MCF 10A (cell line): Measurements from ENCODE around the gene CLECL1. TPM values are rescaled to one million over a fixed set of nuclear protein-coding genes. Genes with fewer than 3 reads are reported as not detected.

Source experiments
- Bru-seq: library from RNA; stranded (reverse); fragments of 400-500 nt; gene quantifications from one replicate; lab custom pipeline; 2021; lab: Mats Ljungman, UMichigan
- BruChase-seq, 2 experiments: library from RNA; stranded (reverse); fragments of 400-500 nt; gene quantifications; one replicate each; lab custom pipeline; 2021; lab: Mats Ljungman, UMichigan
- BruUV-seq: library from RNA; stranded (reverse); fragments of 400-500 nt; replicated peaks from 2 replicates; lab custom pipeline; 2021; lab: Mats Ljungman, UMichigan
- CTCF ChIA-PET: fragments of 300-600 bp; sonication (Branson Sonifier 250); formaldehyde crosslinking; extraction: SDS; loops from one replicate; lab custom pipeline; 2021; ENCODE audit warnings: antibody characterized with exemption, inconsistent platforms; lab: Yijun Ruan, JAX
- POLR2A ChIA-PET: fragments of 300-600, 350-650 bp; sonication (Branson Sonifier 250); formaldehyde crosslinking; extraction: SDS; loops from one replicate; lab custom pipeline; 2020; ENCODE audit warnings: antibody characterized with exemption, inconsistent platforms; lab: Yijun Ruan, JAX
- DNase-seq: peaks from one replicate; pipeline ENCODE4 v3.0.0-alpha.2; 2018; ENCODE audit not compliant: unreplicated experiment
- H3K27ac Mint-ChIP-seq: one replicate; pipeline ENCODE4 v1.8.0; 2022; ENCODE audit warnings: mild to moderate bottlenecking, low read depth, mixed read lengths; ENCODE audit not compliant: unreplicated experiment
- H3K27me3 Mint-ChIP-seq: one replicate; pipeline ENCODE4 v1.8.0; 2022; ENCODE audit warnings: mixed read lengths; ENCODE audit not compliant: insufficient read depth, unreplicated experiment
- H3K36me3 Mint-ChIP-seq: one replicate; pipeline ENCODE4 v1.8.0; 2022; ENCODE audit warnings: mild to moderate bottlenecking, moderate library complexity, mixed read lengths; ENCODE audit not compliant: insufficient read depth, unreplicated experiment
- H3K4me1 Mint-ChIP-seq: one replicate; pipeline ENCODE4 v1.8.0; 2022; ENCODE audit warnings: mixed read lengths; ENCODE audit not compliant: insufficient read depth, unreplicated experiment
- H3K4me3 Mint-ChIP-seq: one replicate; pipeline ENCODE4 v1.8.0; 2022; ENCODE audit warnings: mild to moderate bottlenecking, moderate library complexity, mixed read lengths; ENCODE audit not compliant: unreplicated experiment
- H3K9me3 Mint-ChIP-seq: one replicate; pipeline ENCODE4 v1.8.0; 2022; ENCODE audit warnings: mixed read lengths; ENCODE audit not compliant: unreplicated experiment
- intact Hi-C: fragments of 100-400 bp; cut with micrococcal nuclease; formaldehyde crosslinking; loops from 2 replicates; pipeline ENCODE4 v1.14.1; 2022
- long read RNA-seq: library from polyadenylated mRNA; stranded (forward); transcript quantifications from one replicate; pipeline ENCODE4 v2.0.0, GENCODE V29; 2022
- total RNA-seq: library from RNA; stranded (reverse); gene quantifications from 2 replicates; pipeline ENCODE4 v1.2.3, GENCODE V29; 2022
- TF ChIP-seq, protein P1 (sequence below): fragments of 200-600 bp; IDR thresholded peaks from one replicate; pipeline ENCODE4 v1.8.0; 2022; ENCODE audit warnings: antibody characterized with exemption, mild to moderate bottlenecking; ENCODE audit not compliant: unreplicated experiment

Gene CLECL1
- total RNA-seq (not detected in 2 replicates), Bru-seq, nascent RNA (not detected), BruChase-seq, experiment 1, labeled RNA remaining after a 6-hour chase (not detected), BruChase-seq, experiment 2, labeled RNA remaining after a 2-hour chase (not detected)
- long read RNA-seq, result 0 reads

DNA sequence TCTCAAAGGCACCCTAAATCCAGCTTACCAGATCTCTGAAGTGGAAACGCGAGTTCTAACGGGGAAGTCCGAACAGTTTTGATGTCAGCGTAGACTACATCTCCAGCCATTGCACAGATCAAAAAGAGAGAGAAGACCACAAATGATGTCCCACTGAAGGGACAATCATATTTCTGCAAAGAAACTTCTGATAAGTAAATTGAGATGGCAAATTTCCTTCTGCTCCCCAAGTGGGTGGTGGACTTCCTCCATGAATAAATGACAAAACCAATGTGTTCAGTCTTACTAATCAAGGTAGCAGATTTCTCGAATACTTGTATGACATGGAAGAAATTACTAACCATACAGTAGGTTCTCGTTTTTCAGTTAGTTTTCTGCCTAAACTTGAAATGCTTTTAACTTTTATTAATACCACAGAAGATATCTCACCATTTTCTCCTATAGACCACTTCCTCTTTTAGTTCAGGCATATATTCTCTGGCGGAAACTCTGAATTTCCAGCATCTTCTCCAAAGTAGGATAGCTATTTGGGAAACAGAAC, at the start of gene CLECL1:
Gene CLECL1, minus strand, starts transcription at position 177 of the 541 bp plus-strand sequence.
- H3K27ac Mint-ChIP-seq, result no peak within 1 kb of the TSS
- H3K36me3 Mint-ChIP-seq, result no peaks in the 10 kb centered on the region
- ChIA-PET CTCF (interaction anchor here (1.0 kb wide), 1 partner anchor 10 kb away, joined by 3 read pairs; no protein-coding TSS in a partner anchor), POLR2A (interaction anchor here (0.6 kb wide), 1 partner anchor 10 kb away, joined by 4 read pairs; no protein-coding TSS in a partner anchor)
- BruUV-seq, result no TSS peak
- TF ChIP-seq, protein P1, sequence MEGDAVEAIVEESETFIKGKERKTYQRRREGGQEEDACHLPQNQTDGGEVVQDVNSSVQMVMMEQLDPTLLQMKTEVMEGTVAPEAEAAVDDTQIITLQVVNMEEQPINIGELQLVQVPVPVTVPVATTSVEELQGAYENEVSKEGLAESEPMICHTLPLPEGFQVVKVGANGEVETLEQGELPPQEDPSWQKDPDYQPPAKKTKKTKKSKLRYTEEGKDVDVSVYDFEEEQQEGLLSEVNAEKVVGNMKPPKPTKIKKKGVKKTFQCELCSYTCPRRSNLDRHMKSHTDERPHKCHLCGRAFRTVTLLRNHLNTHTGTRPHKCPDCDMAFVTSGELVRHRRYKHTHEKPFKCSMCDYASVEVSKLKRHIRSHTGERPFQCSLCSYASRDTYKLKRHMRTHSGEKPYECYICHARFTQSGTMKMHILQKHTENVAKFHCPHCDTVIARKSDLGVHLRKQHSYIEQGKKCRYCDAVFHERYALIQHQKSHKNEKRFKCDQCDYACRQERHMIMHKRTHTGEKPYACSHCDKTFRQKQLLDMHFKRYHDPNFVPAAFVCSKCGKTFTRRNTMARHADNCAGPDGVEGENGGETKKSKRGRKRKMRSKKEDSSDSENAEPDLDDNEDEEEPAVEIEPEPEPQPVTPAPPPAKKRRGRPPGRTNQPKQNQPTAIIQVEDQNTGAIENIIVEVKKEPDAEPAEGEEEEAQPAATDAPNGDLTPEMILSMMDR, result no peak
- H3K4me3 Mint-ChIP-seq, result no peak within 1 kb of the TSS
- DNase-seq, result no peak
- H3K9me3 Mint-ChIP-seq, result no peaks in the 10 kb centered on the region
- intact Hi-C loops, result no loop called here
- H3K4me1 Mint-ChIP-seq, result peaks cover under 1% of the 10 kb centered on the region
- no peaks in the 10 kb centered on the region for H3K27me3 Mint-ChIP-seq

GRCh38 chr12:9781360-9781759, 48.5 kb upstream of the CLECL1 start:
- BruUV-seq, result no TSS peak
- ChIA-PET POLR2A (no interaction called here), CTCF (interaction anchor here (0.9 to 1.1 kb wide), 2 partner anchors 13 to 30 kb away, joined by 3 read pairs; no protein-coding TSS in a partner anchor)
- no peak overlapping the region for H3K4me3 Mint-ChIP-seq
- DNase-seq, result no peak
- intact Hi-C loops, result no loop called here
- no peak overlapping the region for H3K27ac Mint-ChIP-seq
- H3K27me3 Mint-ChIP-seq, result peaks cover 36% of the 10 kb centered on the region
- H3K36me3 Mint-ChIP-seq, result no peaks in the 10 kb centered on the region
- H3K4me1 Mint-ChIP-seq, result no peaks in the 10 kb centered on the region
- no peaks in the 10 kb centered on the region for H3K9me3 Mint-ChIP-seq
- TF ChIP-seq, protein P1, result no peak

- Mint-ChIP-seq H3K27ac (no peak overlapping the region), H3K9me3 (no peaks in the 10 kb centered on the region), H3K4me3 (no peak overlapping the region), H3K27me3 (peaks cover 33% of the 10 kb centered on the region), H3K4me1 (no peaks in the 10 kb centered on the region), H3K36me3 (no peaks in the 10 kb centered on the region)
- no peak for DNase-seq
- intact Hi-C loops, result no loop called here
- ChIA-PET CTCF (interaction anchor here (0.7 kb wide), 1 partner anchor 159 kb away, joined by 5 read pairs; no protein-coding TSS in a partner anchor), POLR2A (interaction anchor here (0.6 kb wide), 1 partner anchor 543 kb away, joined by 3 read pairs; no protein-coding TSS in a partner anchor)
- TF ChIP-seq, protein P1, result no peak
- BruUV-seq, result no TSS peak
These were observed 46.3 kb upstream of the CLECL1 start for GRCh38 chr12:9779209-9779608.

DNA sequence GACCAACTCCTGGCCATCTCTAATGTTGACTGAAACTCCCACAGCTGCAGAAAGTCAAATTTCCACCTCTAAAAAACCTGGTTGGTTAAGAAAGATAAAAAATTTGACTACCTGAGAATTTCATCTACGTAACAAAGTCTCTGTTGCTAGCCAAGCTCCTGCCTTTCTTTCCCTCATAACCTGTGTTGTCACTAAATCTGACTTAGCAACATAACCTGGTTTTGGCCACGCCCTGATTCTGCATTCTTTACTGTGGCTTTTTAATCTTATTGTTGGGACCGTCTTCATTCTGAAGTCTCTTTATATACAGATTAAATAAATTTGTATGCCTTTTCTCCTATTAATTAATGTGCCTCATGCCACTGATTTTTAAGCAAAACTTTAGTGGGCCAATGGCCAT, 43.9 kb upstream of the CLECL1 start:
- no peak for DNase-seq
- POLR2A ChIA-PET, result no interaction called here
- BruUV-seq, result no TSS peak
- Mint-ChIP-seq H3K27me3 (peaks cover 22% of the 10 kb centered on the region), H3K36me3 (no peaks in the 10 kb centered on the region), H3K27ac (no peak overlapping the region), H3K4me3 (no peak overlapping the region), H3K4me1 (no peaks in the 10 kb centered on the region), H3K9me3 (no peaks in the 10 kb centered on the region)
- TF ChIP-seq, protein P1, result no peak
- intact Hi-C loops, result no loop called here
- CTCF ChIA-PET, result interaction anchor here (0.6 kb wide), 1 partner anchor 19 kb away, joined by 3 read pairs; no protein-coding TSS in a partner anchor
